GM13976 (cell line): ENCODE data around the gene POLE3.

ENCODE experiments used
- DNase-seq: peaks from one replicate; pipeline ENCODE4 v3.0.0; 2012; ENCODE audit warnings: low spot score
- in situ Hi-C: fragments of 300-500 bp; cut with MboI; formaldehyde crosslinking; loops from one replicate; pipeline ENCODE4 v1.12.0; 2022; ENCODE audit warnings: low sequenced_read_pairs, mixed read lengths, inconsistent platforms; ENCODE audit not compliant: unreplicated experiment
- TF ChIP-seq, protein P1 (sequence below): IDR thresholded peaks from 2 replicates; pipeline ENCODE4 v1.5.1; 2012; ENCODE audit warnings: borderline replicate concordance, mild to moderate bottlenecking; ENCODE audit not compliant: insufficient read depth; ENCODE audit errors: extremely low read depth, missing control alignments, control extremely low read depth

Gene POLE3

DNA sequence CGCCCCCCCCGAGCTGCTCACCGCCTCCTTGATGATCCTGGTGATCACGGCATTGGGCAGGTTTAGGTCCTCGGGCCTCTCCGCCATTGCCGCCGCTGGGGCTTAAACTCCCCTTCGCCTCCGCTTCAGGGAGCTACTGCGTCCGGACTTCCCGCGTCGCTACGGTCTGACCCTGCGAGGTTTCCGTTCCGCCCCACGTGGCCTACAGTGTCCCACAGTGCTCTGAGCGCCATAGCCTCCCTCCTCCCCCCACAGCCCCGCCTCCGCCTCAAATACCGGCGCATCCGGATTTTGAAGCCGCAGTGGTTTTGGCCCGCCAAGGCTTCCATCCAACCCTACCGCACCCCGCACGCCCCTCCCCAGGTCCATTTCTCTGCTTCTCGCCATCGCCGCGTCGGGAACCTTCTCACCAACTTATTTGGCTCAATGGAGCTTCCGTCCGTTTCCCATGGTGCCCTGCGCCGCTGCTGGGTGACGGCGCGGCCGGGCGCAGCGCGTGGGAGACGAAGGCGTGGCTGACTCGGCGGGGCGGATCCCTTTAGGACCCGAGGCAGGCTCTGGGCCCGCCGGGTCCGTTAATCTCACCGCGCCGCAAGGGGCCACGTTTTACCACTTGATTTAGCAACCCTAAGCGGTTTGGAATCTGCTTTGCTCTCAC, at the start of gene POLE3, which contains the start of gene C9orf43:
TSS of gene POLE3 (minus strand) at position 469 of the 658 bp plus-strand sequence. CDS start at position 87, 382 bp downstream.
TSS of gene C9orf43 (plus strand) at position 541 of the 658 bp plus-strand sequence. CDS start 2,747 bp downstream, outside the sequence.
- peak; percentile 94 for DNase-seq
- TF ChIP-seq, protein P1, sequence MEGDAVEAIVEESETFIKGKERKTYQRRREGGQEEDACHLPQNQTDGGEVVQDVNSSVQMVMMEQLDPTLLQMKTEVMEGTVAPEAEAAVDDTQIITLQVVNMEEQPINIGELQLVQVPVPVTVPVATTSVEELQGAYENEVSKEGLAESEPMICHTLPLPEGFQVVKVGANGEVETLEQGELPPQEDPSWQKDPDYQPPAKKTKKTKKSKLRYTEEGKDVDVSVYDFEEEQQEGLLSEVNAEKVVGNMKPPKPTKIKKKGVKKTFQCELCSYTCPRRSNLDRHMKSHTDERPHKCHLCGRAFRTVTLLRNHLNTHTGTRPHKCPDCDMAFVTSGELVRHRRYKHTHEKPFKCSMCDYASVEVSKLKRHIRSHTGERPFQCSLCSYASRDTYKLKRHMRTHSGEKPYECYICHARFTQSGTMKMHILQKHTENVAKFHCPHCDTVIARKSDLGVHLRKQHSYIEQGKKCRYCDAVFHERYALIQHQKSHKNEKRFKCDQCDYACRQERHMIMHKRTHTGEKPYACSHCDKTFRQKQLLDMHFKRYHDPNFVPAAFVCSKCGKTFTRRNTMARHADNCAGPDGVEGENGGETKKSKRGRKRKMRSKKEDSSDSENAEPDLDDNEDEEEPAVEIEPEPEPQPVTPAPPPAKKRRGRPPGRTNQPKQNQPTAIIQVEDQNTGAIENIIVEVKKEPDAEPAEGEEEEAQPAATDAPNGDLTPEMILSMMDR, result no peak
- in situ Hi-C loops, result no loop called here

GRCh38 chr9:113456235-113456634, 45.8 kb upstream of the POLE3 start:
- in situ Hi-C loops, result no loop called here
- no peak for DNase-seq
- TF ChIP-seq, protein P1, result no peak

- in situ Hi-C loops, result no loop called here
- TF ChIP-seq, protein P1, result no peak
- DNase-seq, result no peak
Observed at GRCh38 chr9:113454914-113455761, 44.7 kb upstream of the POLE3 start.

GRCh38 chr9:113452113-113452605, 41.7 kb upstream of the POLE3 start:
- in situ Hi-C loops, result no loop called here
- TF ChIP-seq, protein P1, result no peak
- DNase-seq, result no peak

DNA sequence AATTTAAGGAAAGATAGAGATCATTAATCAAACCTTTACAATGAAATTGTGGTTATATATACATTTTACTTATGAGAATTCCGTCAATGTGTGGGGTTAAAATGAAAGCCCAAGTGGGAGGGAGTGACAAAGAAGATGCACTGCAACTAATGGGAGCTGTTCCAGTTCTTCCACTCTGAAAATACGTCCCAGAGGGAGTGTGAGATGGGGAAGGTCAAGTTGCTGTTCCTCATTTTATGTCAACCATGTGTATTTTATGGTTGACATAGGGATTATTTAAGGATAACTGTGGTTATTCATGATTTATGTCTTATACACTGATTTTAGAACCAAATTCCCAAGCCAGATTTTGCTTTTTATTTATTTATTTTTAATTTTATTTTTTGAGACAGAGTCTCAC, 38.9 kb upstream of the POLE3 start:
- TF ChIP-seq, protein P1, result no peak
- DNase-seq, result no peak
- in situ Hi-C loops, result loop anchor here (5.0 kb wide), 2 partner anchors 143 to 208 kb away; no protein-coding TSS in a partner anchor

- TF ChIP-seq, protein P1, result peak; percentile 28
- in situ Hi-C loops, result loop anchor here (5.0 kb wide), 2 partner anchors 146 to 211 kb away; no protein-coding TSS in a partner anchor
- peak; percentile 79 for DNase-seq
Observed at GRCh38 chr9:113446323-113446740, 35.9 kb upstream of the POLE3 start.
